Fibroblast of lung (primary cell): ENCODE measurements around the gene DIS3L. TPM values are rescaled to one million over a fixed set of nuclear protein-coding genes. Genes with fewer than 3 reads are reported as not detected.
"Not testable (repeated sequence)": the region's sequence is repeated elsewhere in the genome, so short reads cannot be mapped to it uniquely, and the experiment has no call there.

Source experiments
- DNase-seq, 2 donors: peaks; one replicate each; pipeline versions ENCODE4 v3.0.0 to v3.0.0-alpha.2; 2010; ENCODE audit warnings: low read depth in 2 of 2
- H2AFZ ChIP-seq: 2 replicates; pipeline ENCODE4 v1.5.1; 2012; ENCODE audit warnings: low read length, control low read depth, inconsistent platforms
- H3K27ac ChIP-seq: 2 replicates; pipeline ENCODE4 v1.5.1; 2011; ENCODE audit warnings: low read length, control low read depth; ENCODE audit not compliant: insufficient read depth
- H3K27me3 ChIP-seq: 2 replicates; pipeline ENCODE4 v1.5.1; 2011; ENCODE audit warnings: mild to moderate bottlenecking, low read length; ENCODE audit not compliant: control insufficient read depth, insufficient read depth
- H3K36me3 ChIP-seq: 2 replicates; pipeline ENCODE4 v1.5.1; 2011; ENCODE audit warnings: low read length; ENCODE audit not compliant: control insufficient read depth, insufficient read depth
- H3K4me1 ChIP-seq: 2 replicates; pipeline ENCODE4 v1.5.1; 2011; ENCODE audit warnings: low read length; ENCODE audit not compliant: control insufficient read depth, insufficient read depth; ENCODE audit errors: extremely low read depth
- H3K4me2 ChIP-seq: 2 replicates; pipeline ENCODE4 v1.5.1; 2011; ENCODE audit warnings: low read length, control low read depth; ENCODE audit not compliant: insufficient read depth; ENCODE audit errors: extremely low read depth
- H3K4me3 ChIP-seq, 4 experiments: fragments of 200-600 bp in 1 of 4; sonication (generic) in 1 of 4; replicated peaks in 1 of 4; 2 replicates each; pipeline ENCODE4 v1.5.1; 2011 to 2016; ENCODE audit warnings: low read length in 4 of 4, low read depth in 3 of 4, mild to moderate bottlenecking in 3 of 4, control low read depth in 2 of 4, inconsistent platforms in 1 of 4, mixed read lengths in 1 of 4; ENCODE audit not compliant: insufficient read depth in 1 of 4; ENCODE audit errors: control extremely low read depth in 1 of 4
- H3K79me2 ChIP-seq: 2 replicates; pipeline ENCODE4 v1.5.1; 2012; ENCODE audit warnings: mild to moderate bottlenecking, low read length, inconsistent platforms; ENCODE audit not compliant: control insufficient read depth, insufficient read depth
- H3K9ac ChIP-seq: 2 replicates; pipeline ENCODE4 v1.5.1; 2011; ENCODE audit warnings: mild to moderate bottlenecking, low read length, control low read depth; ENCODE audit not compliant: insufficient read depth
- H3K9me3 ChIP-seq: 2 replicates; pipeline ENCODE4 v1.5.1; 2012; ENCODE audit warnings: low read depth, low read length; ENCODE audit not compliant: control insufficient read depth, insufficient read depth
- H4K20me1 ChIP-seq: 2 replicates; pipeline ENCODE4 v1.5.1; 2011; ENCODE audit warnings: low read length; ENCODE audit not compliant: control insufficient read depth, insufficient read depth; ENCODE audit errors: extremely low read depth
- EZH2 ChIP-seq: IDR thresholded peaks from 2 replicates; pipeline ENCODE4 v1.5.1; 2012; ENCODE audit warnings: low read length, control low read depth, mild to moderate bottlenecking; ENCODE audit errors: missing control alignments
- polyA minus RNA-seq: library from RNA; depleted of rRNA, polyadenylated mRNA; stranded (reverse); fragments of >200 nt; gene quantifications from 2 replicates; pipeline ENCODE4 v1.2.3, GENCODE V29; 2011; ENCODE audit warnings: low replicate concordance
- polyA plus RNA-seq, 2 donors: library from polyadenylated mRNA; depleted of rRNA in 1 of 2; stranded (reverse) in 1 of 2; unstranded in 1 of 2; fragments of >200 nt; gene quantifications; 2 replicates each; pipeline ENCODE4 v1.2.1, GENCODE V29; 2011 to 2012; ENCODE audit warnings: missing spikeins in 1 of 2
- total RNA-seq: library from RNA; depleted of rRNA; stranded (reverse); fragments of >200 nt; gene quantifications from 2 replicates; pipeline ENCODE4 v1.2.1, GENCODE V29; 2014
- TF ChIP-seq, protein P1 (sequence below), 2 donors: IDR thresholded peaks in 1 of 2; conservative IDR thresholded peaks in 1 of 2; 1 replicate in 1 of 2; 2 replicates in 1 of 2; pipeline ENCODE4 v1.5.1; 2011 to 2012; ENCODE audit warnings: low read length in 2 of 2, control low read depth in 1 of 2, inconsistent platforms in 1 of 2, low read depth in 1 of 2, mild to moderate bottlenecking in 1 of 2

DIS3L gene
- 25.1 and 25.7 TPM in 2 replicates for total RNA-seq
- polyA plus RNA-seq, result 11.2 and 14.3 TPM in 2 replicates
- polyA plus RNA-seq (2012), result 10.1 and 10.4 TPM in 2 replicates
- 9.5 and 13.5 TPM in 2 replicates for polyA minus RNA-seq

DNA sequence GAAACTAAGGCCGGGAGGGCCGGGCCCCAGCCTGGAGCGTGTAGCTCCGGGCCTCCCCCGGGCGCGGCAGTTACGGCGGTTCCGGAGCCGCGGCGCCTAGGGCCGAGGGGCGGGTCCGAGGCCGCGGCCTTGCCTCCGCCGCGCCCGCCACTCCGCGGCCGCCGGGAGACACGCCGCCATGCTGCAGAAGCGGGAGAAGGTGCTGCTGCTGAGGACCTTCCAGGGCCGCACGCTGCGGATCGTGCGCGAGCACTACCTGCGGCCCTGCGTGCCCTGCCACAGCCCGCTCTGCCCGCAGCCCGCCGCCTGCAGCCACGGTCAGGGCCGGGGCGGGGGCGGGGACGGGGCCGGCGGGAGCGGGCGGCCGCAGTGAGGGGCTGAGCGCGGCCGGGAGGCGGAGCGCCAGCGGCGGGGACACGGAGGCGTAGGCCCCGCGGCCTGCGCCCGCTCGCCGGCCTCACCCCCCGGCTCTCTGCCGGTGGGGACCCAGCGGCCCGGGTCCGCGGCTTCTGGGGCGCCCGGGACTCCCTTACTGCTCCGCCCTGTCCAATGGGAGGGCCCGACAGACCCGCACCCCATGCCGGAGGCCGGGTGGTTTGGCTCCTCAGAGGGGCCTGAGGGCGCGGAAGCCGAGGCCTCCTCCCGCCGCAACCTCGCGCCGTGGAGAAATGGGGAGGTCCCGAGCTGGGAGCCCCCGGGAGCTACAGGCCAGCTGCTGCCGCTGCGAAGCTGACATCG lies at the start of gene DIS3L:
Gene DIS3L, plus strand, starts transcription at position 150 of the 738 bp plus-strand sequence. Its CDS starts 29 bp downstream, at position 179.
- no peaks in the 10 kb centered on the region for H3K36me3 ChIP-seq
- no peaks in the 10 kb centered on the region for H3K9me3 ChIP-seq
- H3K4me2 ChIP-seq, result peak within 1 kb of the TSS; percentile 97
- H3K27me3 ChIP-seq, result no peaks in the 10 kb centered on the region
- H2AFZ ChIP-seq, result peak within 1 kb of the TSS; percentile 80
- DNase-seq, result peak; percentile 45 to 54
- no peaks in the 10 kb centered on the region for H4K20me1 ChIP-seq
- peak within 1 kb of the TSS; percentile 58 for H3K27ac ChIP-seq
- no peak for TF ChIP-seq EZH2
- TF ChIP-seq, protein P1, sequence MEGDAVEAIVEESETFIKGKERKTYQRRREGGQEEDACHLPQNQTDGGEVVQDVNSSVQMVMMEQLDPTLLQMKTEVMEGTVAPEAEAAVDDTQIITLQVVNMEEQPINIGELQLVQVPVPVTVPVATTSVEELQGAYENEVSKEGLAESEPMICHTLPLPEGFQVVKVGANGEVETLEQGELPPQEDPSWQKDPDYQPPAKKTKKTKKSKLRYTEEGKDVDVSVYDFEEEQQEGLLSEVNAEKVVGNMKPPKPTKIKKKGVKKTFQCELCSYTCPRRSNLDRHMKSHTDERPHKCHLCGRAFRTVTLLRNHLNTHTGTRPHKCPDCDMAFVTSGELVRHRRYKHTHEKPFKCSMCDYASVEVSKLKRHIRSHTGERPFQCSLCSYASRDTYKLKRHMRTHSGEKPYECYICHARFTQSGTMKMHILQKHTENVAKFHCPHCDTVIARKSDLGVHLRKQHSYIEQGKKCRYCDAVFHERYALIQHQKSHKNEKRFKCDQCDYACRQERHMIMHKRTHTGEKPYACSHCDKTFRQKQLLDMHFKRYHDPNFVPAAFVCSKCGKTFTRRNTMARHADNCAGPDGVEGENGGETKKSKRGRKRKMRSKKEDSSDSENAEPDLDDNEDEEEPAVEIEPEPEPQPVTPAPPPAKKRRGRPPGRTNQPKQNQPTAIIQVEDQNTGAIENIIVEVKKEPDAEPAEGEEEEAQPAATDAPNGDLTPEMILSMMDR (conservative IDR thresholded peaks at IDR 0.05 in 1 of 2, IDR thresholded peaks at IDR 0.05 in 1 of 2; ENCODE audit: low read depth in 1 of 2, low read length in 2 of 2), result no peak
- H3K79me2 ChIP-seq, result peaks cover 1% of the 10 kb centered on the region
- H3K9ac ChIP-seq, result peak within 1 kb of the TSS; percentile 61
- peak within 1 kb of the TSS; percentile 61 to 74 (median 68) for H3K4me3 ChIP-seq
- peaks cover 7% of the 10 kb centered on the region for H3K4me1 ChIP-seq

DNA sequence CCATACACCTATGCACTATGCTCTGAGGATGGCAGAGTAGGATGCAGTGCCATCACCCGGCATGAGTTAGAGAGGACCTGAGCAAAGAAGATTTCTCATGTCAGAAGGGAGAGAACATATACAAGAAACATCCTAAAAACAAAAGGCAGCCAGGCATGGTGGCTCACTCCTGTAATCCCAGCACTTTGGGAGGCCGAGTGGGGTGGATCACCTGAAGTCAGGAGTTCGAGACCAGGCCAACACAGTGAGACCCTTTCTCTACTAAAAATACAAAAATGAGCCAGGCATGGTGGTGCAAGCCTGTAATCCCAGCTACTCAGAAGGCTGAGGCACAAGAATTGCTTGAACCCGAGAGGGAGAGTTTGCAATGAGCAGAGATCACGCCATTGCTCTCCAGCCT lies 47.5 kb upstream of the DIS3L start:
- H4K20me1 ChIP-seq, H2AFZ ChIP-seq, H3K36me3 ChIP-seq, H3K79me2 ChIP-seq, H3K9ac ChIP-seq, H3K4me1 ChIP-seq, H3K4me3 ChIP-seq, H3K27ac ChIP-seq, H3K9me3 ChIP-seq, H3K4me2 ChIP-seq, DNase-seq: not testable (repeated sequence)
- H3K27me3 ChIP-seq, result peaks cover 37% of the 10 kb centered on the region

DNA sequence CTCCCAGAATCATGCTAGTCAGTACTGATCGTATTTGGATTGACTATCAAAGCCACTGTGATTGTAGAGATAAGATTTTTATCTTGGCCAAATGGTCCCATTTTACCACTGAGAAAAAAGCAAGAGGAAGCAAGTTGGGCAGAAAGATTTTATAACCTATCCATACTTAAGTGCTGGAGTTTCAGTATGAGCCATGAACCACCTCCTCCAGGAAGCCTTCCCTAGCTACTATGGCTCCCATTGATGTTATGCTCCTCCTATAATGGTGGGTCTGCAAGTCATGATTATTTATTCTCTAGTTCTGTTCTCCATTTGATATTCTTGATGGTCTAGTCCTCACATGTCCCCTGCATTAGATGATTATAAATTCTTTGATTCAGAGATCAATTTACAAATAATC lies 46.4 kb upstream of the DIS3L start:
- no peaks in the 10 kb centered on the region for H3K9me3 ChIP-seq
- H3K4me2 ChIP-seq, result no peak overlapping the region
- TF ChIP-seq EZH2, result no peak
- TF ChIP-seq, protein P1 (conservative IDR thresholded peaks at IDR 0.05 in 1 of 2, IDR thresholded peaks at IDR 0.05 in 1 of 2; ENCODE audit: low read depth in 1 of 2, low read length in 2 of 2), result no peak
- H3K4me1 ChIP-seq, result no peaks in the 10 kb centered on the region
- no peak overlapping the region for H3K9ac ChIP-seq
- no peak overlapping the region for H3K4me3 ChIP-seq
- no peaks in the 10 kb centered on the region for H3K36me3 ChIP-seq
- no peak for DNase-seq
- no peak overlapping the region for H3K27ac ChIP-seq
- no peaks in the 10 kb centered on the region for H4K20me1 ChIP-seq
- H2AFZ ChIP-seq, result no peak overlapping the region
- H3K79me2 ChIP-seq, result no peaks in the 10 kb centered on the region
- H3K27me3 ChIP-seq, result peaks cover 47% of the 10 kb centered on the region
